Brain microvascular endothelial cell (primary cell): Measurements from ENCODE around the gene TXK.

Experiments used
- DNase-seq: peaks from one replicate; pipeline ENCODE4 v3.0.0-alpha.2; 2020
- H3K27ac ChIP-seq: fragments of 250-450 bp; sonication (Bioruptor Pico); 2 replicates; pipeline ENCODE4 v1.5.1; 2020; ENCODE audit warnings: mild to moderate bottlenecking, moderate library complexity
- H3K27me3 ChIP-seq: fragments of 250-450 bp; sonication (Bioruptor Pico); replicated peaks from 2 replicates; pipeline ENCODE4 v1.5.1; 2020; ENCODE audit warnings: mild to moderate bottlenecking
- H3K36me3 ChIP-seq: fragments of 250-450 bp; sonication (Bioruptor Pico); replicated peaks from 2 replicates; pipeline ENCODE4 v1.5.1; 2020; ENCODE audit warnings: mild to moderate bottlenecking
- H3K4me3 ChIP-seq: 2 replicates; pipeline ENCODE4 v1.5.1; 2011; ENCODE audit warnings: low read depth, mild to moderate bottlenecking, control low read depth, low read length, moderate library complexity
- in situ Hi-C: cut with HindIII; loops from 2 replicates; pipeline ENCODE4 v1.10.0; 2017; ENCODE audit warnings: low sequenced_read_pairs, low pct_ligation_motif_present
- TF ChIP-seq, protein P1 (sequence below): IDR thresholded peaks from 2 replicates; pipeline ENCODE4 v1.5.1; 2011; ENCODE audit warnings: low read depth, mild to moderate bottlenecking, moderate library complexity, low read length, control low read depth, inconsistent platforms; ENCODE audit errors: missing control alignments

TXK gene

DNA sequence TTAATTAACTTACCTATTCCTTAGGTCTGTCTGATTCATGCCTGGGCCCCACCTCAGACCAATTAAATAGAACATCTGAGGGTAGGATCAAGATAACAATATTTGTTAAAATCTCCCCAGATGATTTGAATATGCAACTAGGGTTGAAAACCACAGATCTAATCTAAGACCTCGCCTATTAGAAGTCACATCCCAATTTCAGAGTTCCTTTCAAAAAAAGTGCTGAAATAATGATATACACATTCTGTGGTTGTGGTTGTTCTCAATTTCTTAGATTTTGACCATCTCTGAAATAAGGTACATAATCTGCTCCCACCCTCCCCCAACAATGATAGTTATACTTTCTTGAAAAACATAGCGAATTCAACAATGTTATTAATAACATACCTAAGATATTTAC, 89.8 kb downstream of the TXK start:
- Histone ChIP-seq H3K27me3 (no peaks in the 10 kb centered on the region), H3K4me3 (no peak overlapping the region), H3K36me3 (no peaks in the 10 kb centered on the region), H3K27ac (no peak overlapping the region)
- no peak for DNase-seq
- TF ChIP-seq, protein P1, sequence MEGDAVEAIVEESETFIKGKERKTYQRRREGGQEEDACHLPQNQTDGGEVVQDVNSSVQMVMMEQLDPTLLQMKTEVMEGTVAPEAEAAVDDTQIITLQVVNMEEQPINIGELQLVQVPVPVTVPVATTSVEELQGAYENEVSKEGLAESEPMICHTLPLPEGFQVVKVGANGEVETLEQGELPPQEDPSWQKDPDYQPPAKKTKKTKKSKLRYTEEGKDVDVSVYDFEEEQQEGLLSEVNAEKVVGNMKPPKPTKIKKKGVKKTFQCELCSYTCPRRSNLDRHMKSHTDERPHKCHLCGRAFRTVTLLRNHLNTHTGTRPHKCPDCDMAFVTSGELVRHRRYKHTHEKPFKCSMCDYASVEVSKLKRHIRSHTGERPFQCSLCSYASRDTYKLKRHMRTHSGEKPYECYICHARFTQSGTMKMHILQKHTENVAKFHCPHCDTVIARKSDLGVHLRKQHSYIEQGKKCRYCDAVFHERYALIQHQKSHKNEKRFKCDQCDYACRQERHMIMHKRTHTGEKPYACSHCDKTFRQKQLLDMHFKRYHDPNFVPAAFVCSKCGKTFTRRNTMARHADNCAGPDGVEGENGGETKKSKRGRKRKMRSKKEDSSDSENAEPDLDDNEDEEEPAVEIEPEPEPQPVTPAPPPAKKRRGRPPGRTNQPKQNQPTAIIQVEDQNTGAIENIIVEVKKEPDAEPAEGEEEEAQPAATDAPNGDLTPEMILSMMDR: no peak
- in situ Hi-C loops: no loop called here

DNA sequence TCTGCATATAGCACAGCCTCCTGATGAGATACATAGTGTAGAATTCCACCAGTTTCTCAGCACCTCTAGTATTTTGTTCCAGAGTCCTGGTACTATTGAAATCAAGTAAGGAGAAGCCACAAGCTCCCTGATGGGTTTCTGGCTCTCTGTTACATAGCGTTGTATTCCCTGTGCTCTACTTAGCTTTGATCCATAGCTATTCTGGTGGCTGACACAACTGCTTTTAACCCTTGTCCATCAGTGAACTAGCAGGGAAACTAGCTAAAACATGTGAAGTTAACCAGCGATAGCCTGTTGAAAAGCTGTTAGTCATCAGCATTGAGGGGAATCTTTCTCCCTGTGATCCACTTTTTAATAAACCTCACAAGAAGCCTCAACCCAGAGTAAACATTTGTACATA, 90.5 kb downstream of the TXK start:
- Histone ChIP-seq H3K27me3 (no peaks in the 10 kb centered on the region), H3K27ac (no peak overlapping the region), H3K36me3 (no peaks in the 10 kb centered on the region), H3K4me3 (no peak overlapping the region)
- DNase-seq: no peak
- TF ChIP-seq, protein P1: no peak
- in situ Hi-C loops: no loop called here

DNA sequence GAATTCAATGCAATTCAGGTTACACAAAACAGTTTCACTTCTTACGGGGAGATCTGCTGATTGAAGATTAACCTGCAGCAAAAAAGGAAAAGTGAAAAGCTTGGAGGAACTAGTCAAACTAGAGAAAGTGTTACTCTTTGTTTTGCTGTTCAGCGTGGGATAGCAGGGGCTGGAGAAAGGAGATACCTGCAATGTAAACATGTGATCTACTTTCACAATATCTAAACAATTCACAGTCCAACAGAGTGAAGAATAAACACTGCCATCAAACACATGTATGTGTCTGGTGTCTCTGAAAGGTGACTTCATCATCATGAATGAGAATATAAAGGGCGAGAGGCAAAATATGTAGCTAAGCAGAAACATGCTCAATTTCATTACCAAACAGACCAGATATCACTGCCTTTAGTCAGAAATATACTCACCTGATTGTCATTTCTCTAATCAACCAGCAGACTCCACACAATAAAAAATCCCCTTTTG, 91.0 kb downstream of the TXK start:
- in situ Hi-C loops: no loop called here
- TF ChIP-seq, protein P1: no peak
- Histone ChIP-seq H3K27me3 (no peaks in the 10 kb centered on the region), H3K36me3 (no peaks in the 10 kb centered on the region), H3K4me3 (no peak overlapping the region), H3K27ac (no peak overlapping the region)
- DNase-seq: no peak

DNA sequence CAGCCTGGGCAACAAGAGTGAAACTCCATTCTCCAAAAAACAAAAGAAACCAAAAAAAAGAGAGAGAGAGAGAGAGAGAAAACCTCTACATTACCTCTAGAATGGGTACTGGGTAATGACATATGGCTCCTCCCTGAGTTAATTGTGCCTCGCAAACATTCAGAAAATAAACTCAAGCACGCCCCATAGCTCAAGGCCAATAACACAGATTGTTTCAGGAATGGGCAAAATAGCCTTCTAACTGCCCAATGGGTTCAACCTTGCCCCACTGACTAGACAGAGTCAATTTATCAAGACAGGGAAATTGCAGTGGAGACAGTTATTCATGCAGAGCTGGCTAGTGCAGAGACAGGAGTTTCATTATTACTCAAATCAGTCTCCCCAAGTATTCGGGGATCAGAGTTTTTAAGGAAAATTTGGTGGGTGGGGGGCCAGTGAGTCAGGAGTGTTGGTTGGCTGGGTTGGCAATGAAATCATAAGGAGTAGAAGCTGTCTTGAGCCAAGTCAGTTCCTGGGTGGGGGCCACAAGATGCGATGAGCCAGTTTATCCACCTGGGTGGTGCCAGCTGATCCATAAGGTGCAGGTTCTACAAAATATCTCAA, 92.4 kb downstream of the TXK start:
- Histone ChIP-seq H3K27ac (no peak overlapping the region), H3K27me3 (no peaks in the 10 kb centered on the region), H3K36me3 (no peaks in the 10 kb centered on the region), H3K4me3 (no peak overlapping the region)
- DNase-seq: no peak
- TF ChIP-seq, protein P1: no peak
- in situ Hi-C loops: no loop called here

DNA sequence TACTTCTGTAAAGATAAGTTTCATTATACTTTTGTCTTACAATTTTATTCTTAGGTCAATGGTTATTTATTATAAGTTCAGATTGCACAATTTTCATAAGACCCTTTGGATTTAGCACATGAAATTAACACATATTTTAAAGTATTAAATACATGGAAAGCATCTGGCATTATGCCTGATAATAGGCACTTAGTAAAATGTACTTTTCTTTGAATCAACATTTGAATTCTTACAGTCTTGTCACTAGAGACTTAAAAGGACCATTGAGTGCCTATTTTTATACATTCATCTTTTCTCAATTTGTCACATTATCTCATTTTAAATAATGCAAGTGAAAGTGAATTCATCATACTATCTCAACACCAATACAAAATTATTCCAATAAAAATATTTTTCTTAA, 94.5 kb downstream of the TXK start:
- in situ Hi-C loops: no loop called here
- TF ChIP-seq, protein P1: no peak
- no peaks in the 10 kb centered on the region for H3K36me3 ChIP-seq
- no peaks in the 10 kb centered on the region for H3K27me3 ChIP-seq
- DNase-seq: no peak
- no peak overlapping the region for H3K27ac ChIP-seq
- no peak overlapping the region for H3K4me3 ChIP-seq

DNA sequence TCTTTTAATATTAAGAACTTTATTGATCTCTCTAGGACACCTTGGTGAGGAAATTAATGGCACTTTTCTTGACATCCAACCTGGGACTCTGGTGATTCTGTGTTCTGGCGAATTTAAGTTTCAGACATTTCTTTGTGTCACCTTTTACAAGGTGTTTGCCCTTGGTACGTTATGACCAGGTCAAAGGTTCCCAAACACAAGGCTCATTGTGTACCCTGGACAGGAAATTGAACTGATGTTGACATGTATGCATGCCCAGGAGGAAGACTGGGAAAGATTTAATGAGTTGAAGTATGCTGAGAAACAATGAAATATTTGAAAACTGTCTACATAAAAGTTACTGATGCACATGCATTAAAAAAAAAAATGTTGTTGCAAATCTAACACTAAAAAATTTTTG, 95.4 kb downstream of the TXK start:
- TF ChIP-seq, protein P1: no peak
- in situ Hi-C loops: no loop called here
- Histone ChIP-seq H3K27me3 (no peaks in the 10 kb centered on the region), H3K4me3 (no peak overlapping the region), H3K36me3 (no peaks in the 10 kb centered on the region), H3K27ac (no peak overlapping the region)
- DNase-seq: no peak
